NCI-H226 (cell line): ENCODE data around the gene PDCL3.

Experiments
- DNase-seq: peaks from one replicate; pipeline ENCODE4 v3.0.0-alpha.2; 2015

Gene PDCL3

GRCh38 chr2:100562613-100563406 is at the start of gene PDCL3:
Gene PDCL3 (plus strand): TSS chr2:100562993. CDS start chr2:100563068, 75 bp downstream.
- peak; percentile 98 for DNase-seq

GRCh38 chr2:100513650-100514049 is 49.1 kb upstream of the PDCL3 start:
- no peak for DNase-seq

- DNase-seq = no peak
These were observed 45.2 kb upstream of the PDCL3 start for GRCh38 chr2:100517556-100517955.

- DNase-seq = no peak
These were observed 44.0 kb upstream of the PDCL3 start for GRCh38 chr2:100518801-100519200.

- no peak for DNase-seq
These were observed 42.6 kb upstream of the PDCL3 start for GRCh38 chr2:100520224-100520623.

GRCh38 chr2:100522430-100522829 is 40.4 kb upstream of the PDCL3 start:
- DNase-seq = no peak

DNA sequence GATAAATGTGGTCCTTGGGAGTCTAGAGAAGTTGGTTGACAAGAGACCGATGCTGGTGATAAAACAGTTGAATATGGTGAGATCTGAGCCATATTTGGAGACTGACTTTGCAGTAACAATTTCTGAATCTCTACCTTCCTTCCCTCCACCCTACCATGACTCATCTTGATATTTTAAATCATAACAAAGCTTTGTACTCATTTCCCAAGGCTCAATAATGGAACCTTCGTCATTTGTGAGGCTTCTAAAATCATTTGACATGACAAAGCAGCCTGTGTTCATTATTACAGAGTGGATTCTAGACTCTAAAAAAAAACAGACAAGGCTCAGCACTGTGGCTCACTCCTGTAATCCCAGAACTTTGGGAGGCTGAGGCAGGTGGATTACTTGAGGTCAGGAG is 38.5 kb upstream of the PDCL3 start:
- no peak for DNase-seq

DNA sequence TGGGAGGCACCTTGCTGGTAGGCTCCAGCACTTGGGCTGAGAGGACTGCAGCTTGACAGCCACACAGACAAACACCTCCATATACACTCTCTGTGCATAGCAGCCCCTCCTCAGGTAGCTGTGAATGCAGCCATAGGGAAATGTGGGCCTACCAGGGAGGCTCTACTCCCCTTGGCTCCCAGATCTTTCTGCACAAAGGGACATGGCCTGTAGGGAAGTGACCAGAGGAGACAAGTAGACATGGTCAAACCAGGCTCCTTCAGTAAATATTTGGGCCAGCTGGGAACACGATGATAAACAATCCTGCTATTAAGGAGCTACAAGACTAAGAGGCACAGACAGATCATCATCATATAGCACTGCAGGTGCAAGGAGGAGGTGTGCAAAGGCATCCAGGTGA is 35.9 kb upstream of the PDCL3 start:
- DNase-seq = no peak

DNA sequence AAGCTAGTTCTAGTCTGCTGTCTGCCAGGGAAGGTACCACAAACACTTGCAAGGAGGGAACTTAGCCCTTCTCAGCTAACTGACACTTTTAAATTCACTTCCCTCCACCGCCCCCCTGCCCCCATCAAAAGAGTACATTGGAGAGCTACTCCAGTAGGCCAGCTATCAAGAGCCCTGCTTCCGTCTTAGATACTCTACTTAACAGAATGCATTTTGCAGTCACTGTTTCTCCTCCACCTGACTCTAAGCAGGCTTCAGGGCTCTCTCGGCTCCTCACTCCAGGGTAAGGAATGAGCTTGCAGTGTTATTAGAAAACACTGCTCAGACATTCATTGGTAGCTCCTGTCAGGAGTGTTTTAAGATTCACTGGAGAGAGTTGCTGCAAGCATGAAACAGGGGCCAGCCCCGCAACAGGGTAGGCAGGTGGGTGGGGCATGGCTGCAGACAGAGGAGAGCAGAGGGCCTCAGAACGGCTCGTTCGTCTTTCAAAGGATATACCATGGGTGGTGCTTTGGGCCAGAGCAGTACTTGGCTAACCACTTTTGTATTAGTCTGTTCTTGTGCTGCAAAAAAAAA is 35.3 kb upstream of the PDCL3 start:
- DNase-seq = no peak

- DNase-seq = no peak
These were observed 33.6 kb upstream of the PDCL3 start for GRCh38 chr2:100529176-100529575.

DNA sequence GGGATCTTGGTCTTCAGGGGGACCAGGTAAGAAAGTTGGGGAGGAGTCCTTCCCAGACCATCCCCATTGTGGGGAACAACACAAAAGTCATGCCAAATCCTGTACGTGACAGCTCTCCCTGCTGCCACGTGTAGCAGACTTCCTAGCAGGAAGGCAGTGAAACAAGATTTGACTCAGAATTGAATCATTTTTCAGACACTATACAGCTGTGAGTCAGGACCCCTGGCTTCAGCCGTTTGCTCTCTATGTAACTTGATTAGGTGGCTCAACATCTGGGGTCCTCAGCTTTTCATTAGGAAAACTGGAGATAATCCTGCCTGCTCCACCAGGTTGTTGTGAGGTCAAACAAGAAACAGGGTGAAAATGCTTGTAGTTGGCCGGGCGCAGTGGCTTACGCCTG is 32.9 kb upstream of the PDCL3 start:
- DNase-seq = no peak

- no peak for DNase-seq
These were observed 26.9 kb upstream of the PDCL3 start for GRCh38 chr2:100535855-100536254.

DNA sequence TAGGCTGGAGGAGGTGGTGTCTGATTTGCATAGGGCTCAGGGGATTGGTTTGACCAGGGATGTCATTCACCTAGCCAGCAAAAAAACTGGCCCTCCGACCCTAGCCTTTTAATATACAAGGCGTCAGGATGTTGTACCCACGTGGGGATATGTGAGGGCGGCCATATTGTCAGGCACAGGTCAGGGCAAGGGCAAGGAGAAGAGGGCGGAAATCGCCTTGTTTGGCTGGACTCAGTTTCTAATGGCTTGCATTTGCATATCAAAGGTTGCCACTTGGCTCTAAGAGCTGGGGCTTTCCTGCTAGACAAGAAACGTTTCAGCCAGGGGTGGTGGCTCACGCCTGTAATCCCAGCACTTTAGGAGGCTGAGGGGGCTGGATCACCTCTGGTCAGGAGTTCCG is 24.9 kb upstream of the PDCL3 start:
- DNase-seq = no peak

GRCh38 chr2:100539221-100539620 is 23.6 kb upstream of the PDCL3 start:
- DNase-seq = no peak

- DNase-seq = no peak
These were observed 21.4 kb upstream of the PDCL3 start for GRCh38 chr2:100541404-100541803.

- DNase-seq = no peak
These were observed 20.4 kb upstream of the PDCL3 start for GRCh38 chr2:100542418-100542817.

- no peak for DNase-seq
These were observed 17.7 kb upstream of the PDCL3 start for GRCh38 chr2:100544911-100545596.

- DNase-seq = no peak
These were observed 16.3 kb upstream of the PDCL3 start for GRCh38 chr2:100546469-100546868.

GRCh38 chr2:100548771-100549170 is 14.0 kb upstream of the PDCL3 start:
- no peak for DNase-seq

DNA sequence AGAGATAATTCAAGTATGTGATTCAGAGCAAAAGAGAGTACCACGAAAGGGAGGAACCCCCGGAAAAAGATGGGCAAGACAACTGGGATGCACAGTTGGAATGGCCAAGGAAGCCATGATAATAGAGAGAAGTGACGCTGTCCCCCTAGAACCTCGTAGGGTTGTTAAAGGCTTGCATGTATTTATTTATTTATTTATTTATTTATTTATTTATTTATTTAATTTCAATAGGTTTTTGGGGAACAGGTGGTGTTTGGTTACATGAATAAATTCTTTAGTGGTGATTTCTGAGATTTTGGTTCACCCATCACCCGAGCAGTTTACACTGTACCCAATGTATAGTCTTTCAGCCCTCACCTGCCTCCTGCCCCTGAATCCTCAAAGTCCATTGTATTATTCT is 11.5 kb upstream of the PDCL3 start:
- DNase-seq = no peak

- DNase-seq = no peak
These were observed 7.9 kb upstream of the PDCL3 start for GRCh38 chr2:100554798-100555407.

DNA sequence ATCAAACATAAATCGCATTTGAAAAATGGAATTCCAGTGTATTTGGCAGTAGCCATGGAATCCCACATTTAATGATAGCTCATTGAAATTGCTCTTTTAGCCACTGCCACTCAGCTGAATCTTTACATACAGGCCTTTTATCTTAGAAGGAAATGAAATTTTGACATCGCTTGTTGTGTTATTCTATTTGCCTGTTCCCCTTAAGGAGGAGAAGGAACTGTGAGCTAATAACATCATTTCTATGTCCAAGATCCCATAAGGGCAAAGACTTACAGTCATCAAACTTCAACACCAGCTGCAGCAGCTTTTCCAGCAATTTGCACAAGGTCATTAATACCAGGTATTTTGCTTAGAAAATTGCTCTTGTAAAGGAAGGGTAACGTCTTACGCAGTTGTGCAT is 6.0 kb upstream of the PDCL3 start:
- no peak for DNase-seq

GRCh38 chr2:100560216-100560830 is 2.5 kb upstream of the PDCL3 start:
- no peak for DNase-seq
